Breast epithelium (tissue), 4 donors: ENCODE measurements around the gene RICTOR. TPM values are rescaled to one million over a fixed set of nuclear protein-coding genes. Genes with fewer than 3 reads are reported as not detected.
A peak's percentile ranks its signal among the peaks of the same experiment; 100 is the strongest.
"Not testable (repeated sequence)": the region's sequence is repeated elsewhere in the genome, so short reads cannot be mapped to it uniquely, and the experiment has no call there.

ENCODE experiments used
- DNase-seq, 2 donors: peaks; one replicate each; pipeline ENCODE4 v3.0.0-alpha.2; 2019; ENCODE audit warnings: low spot score in 2 of 2
- H3K27ac ChIP-seq, 2 donors: fragments of 200-600 bp; sonication (generic) in 1 of 2; one replicate each; pipeline ENCODE4 v1.5.1; 2016 to 2019; ENCODE audit warnings: mild to moderate bottlenecking in 1 of 2
- H3K27me3 ChIP-seq, 2 donors: fragments of 200-600 bp; sonication (generic) in 1 of 2; one replicate each; pipeline versions ENCODE4 v1.5.1 to v1.6.0; 2017 to 2019; ENCODE audit warnings: control low read depth in 1 of 2, mild to moderate bottlenecking in 1 of 2
- H3K36me3 ChIP-seq: fragments of 200-600 bp; one replicate; pipeline ENCODE4 v1.5.1; 2019
- H3K4me1 ChIP-seq, 2 donors: fragments of 200-600 bp; sonication (generic); one replicate each; pipeline ENCODE4 v1.5.1; 2016 to 2019; ENCODE audit warnings: control low read depth in 1 of 2
- H3K4me3 ChIP-seq, 3 donors: fragments of 200-600 bp; sonication (generic); 1 replicate in 2 of 3; 2 replicates in 1 of 3; pipeline ENCODE4 v1.5.1; 2016 to 2019; ENCODE audit warnings: mild to moderate bottlenecking in 3 of 3, moderate library complexity in 2 of 3
- H3K9me3 ChIP-seq, 2 donors: fragments of 200-600 bp; sonication (generic) in 1 of 2; one replicate each; pipeline ENCODE4 v1.5.1; 2016 to 2019; ENCODE audit warnings: control low read depth in 1 of 2
- POLR2A ChIP-seq: fragments of 450-650 bp; IDR thresholded peaks from one replicate; pipeline ENCODE4 v1.6.1; 2016; ENCODE audit warnings: antibody characterized with exemption, mild to moderate bottlenecking, moderate library complexity
- POLR2AphosphoS5 ChIP-seq, 3 donors: sonication (generic); formaldehyde crosslinking; IDR thresholded peaks; one replicate each; pipeline ENCODE4 v1.6.1; 2017; ENCODE audit warnings: antibody characterized with exemption in 3 of 3
- intact Hi-C: fragments of 100-400 bp; cut with DNase I; formaldehyde crosslinking; loops from one replicate; pipeline ENCODE4 v1.15.1; 2023; ENCODE audit warnings: low total_unique reads
- total RNA-seq, 3 donors: library from RNA; depleted of rRNA; stranded (reverse); fragments of >200 nt; gene quantifications; one replicate each; pipeline ENCODE4 v1.1.0, GENCODE V29; 2016
- TF ChIP-seq, protein P1 (sequence below), 3 donors: fragments of 450-650 bp; IDR thresholded peaks; one replicate each; pipeline ENCODE4 v1.5.1; 2016 to 2017; ENCODE audit warnings: antibody characterized with exemption in 3 of 3, mild to moderate bottlenecking in 3 of 3, moderate library complexity in 3 of 3

RICTOR gene
- total RNA-seq, 3 donors from 2014 or later = 39.0 to 79.2 (median 58.7) TPM

DNA sequence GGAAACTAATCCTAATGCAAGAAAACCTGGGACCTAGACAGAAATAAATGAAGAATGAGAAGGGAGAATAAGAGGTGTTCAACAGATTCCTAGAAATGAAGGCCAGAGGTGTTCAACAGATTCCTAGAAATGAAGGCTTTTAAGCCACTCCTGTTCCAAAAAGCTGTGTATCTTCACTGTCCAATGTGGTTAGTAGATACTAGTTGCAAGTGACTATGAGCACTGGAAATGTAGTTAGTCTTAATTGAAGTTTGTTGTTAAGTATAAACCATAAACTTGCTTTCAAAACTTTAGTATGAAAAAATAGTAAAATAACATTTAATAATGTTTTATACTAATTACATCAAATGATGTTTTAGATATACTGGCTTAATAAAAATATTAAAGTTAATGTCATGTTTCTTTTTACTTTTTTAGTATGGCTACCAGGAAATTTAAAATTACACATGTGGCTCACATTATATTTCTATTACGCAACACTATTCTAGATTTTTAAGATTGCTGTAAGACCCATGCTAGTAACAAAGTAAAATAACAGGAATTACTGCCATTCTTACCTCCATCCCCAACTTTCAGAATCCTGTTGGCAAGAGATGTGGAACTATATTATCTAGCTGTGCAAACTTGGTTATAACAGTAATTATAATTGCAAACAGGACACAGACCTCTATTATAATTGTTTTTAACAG, 57.5 kb downstream of the RICTOR start:
- Histone ChIP-seq H3K27ac (no peak overlapping the region), H3K4me3 (no peak overlapping the region), H3K4me1 (no peaks in the 10 kb centered on the region), H3K9me3 (peaks cover 0 to 9% of the 10 kb centered on the region in 2 donors), H3K27me3 (no peaks in the 10 kb centered on the region), H3K36me3 (no peaks in the 10 kb centered on the region)
- intact Hi-C loops = loop anchor here (5.0 kb wide), 1 partner anchor 176 kb away; no protein-coding TSS in a partner anchor
- no peak for TF ChIP-seq POLR2AphosphoS5 (IDR thresholded peaks at IDR 0.05)
- no peak for TF ChIP-seq POLR2A
- TF ChIP-seq, protein P1, sequence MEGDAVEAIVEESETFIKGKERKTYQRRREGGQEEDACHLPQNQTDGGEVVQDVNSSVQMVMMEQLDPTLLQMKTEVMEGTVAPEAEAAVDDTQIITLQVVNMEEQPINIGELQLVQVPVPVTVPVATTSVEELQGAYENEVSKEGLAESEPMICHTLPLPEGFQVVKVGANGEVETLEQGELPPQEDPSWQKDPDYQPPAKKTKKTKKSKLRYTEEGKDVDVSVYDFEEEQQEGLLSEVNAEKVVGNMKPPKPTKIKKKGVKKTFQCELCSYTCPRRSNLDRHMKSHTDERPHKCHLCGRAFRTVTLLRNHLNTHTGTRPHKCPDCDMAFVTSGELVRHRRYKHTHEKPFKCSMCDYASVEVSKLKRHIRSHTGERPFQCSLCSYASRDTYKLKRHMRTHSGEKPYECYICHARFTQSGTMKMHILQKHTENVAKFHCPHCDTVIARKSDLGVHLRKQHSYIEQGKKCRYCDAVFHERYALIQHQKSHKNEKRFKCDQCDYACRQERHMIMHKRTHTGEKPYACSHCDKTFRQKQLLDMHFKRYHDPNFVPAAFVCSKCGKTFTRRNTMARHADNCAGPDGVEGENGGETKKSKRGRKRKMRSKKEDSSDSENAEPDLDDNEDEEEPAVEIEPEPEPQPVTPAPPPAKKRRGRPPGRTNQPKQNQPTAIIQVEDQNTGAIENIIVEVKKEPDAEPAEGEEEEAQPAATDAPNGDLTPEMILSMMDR (IDR thresholded peaks at IDR 0.05) = no peak
- DNase-seq = no peak

DNA sequence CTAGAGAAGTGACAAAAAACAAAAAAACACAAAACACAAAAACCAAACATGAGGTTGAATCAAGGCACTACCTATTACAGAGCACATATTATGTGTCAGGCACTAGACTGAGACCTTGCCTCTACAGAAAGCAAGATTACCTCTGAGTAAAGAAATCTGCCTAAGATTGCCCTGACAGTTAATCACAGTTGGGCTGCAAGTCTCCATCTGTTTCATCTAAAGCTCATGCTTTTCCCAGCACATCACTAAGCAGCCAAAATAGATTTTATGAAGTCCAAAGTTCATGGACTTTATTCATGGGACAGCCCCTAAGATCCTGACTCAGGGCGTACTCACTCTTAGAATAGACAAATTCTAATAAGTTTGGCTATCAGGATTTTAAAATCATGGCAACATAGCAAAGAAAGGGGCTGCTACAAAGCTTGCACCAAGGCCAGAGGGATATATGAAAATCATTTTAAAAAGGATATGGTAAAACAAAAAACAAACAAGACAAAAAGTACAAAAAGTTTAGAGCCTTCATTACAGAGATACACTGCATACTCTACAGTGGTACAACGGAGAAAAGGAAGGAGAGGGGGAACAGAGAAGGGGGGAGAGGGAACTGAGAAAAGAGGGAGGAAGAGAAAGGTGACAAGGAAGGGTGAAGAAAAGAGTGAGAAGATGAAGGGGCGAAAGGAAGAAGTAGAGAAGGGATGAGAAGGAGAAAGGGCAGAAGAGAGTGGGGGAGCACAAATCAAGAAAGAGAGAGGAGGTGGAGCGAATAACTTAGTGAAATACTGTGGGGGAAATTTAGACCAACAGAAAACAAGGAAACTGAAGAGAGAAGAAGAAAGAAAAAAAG, 58.2 kb downstream of the RICTOR start:
- intact Hi-C loops = loop anchor here (5.0 kb wide), 1 partner anchor 176 kb away; no protein-coding TSS in a partner anchor

DNA sequence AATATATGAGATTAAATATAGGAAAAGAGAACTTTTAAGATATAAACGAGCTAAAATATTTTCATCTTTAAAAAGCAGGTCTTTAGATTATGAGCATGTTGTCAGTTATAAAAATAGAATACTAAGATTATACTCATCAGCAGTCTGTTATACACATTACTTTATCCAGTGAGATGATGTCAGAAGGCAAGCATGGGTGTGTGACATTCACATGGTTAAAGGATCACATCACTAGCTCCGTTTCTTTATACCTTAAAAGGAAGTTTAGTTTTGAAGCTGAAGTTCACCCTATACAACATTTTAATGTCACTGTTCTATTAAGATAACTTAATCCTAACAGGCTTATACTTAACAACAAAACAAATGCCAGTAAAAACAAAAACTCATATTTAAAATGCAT, 59.6 kb downstream of the RICTOR start:
- Histone ChIP-seq H3K36me3 (no peaks in the 10 kb centered on the region), H3K4me1 (no peaks in the 10 kb centered on the region), H3K9me3 (peaks cover 0 to 15% of the 10 kb centered on the region in 2 donors), H3K4me3 (no peak overlapping the region), H3K27ac (no peak overlapping the region), H3K27me3 (no peaks in the 10 kb centered on the region)
- no peak for DNase-seq
- intact Hi-C loops = no loop called here
- TF ChIP-seq POLR2A (no peak), POLR2AphosphoS5 (IDR thresholded peaks at IDR 0.05) (no peak)
- TF ChIP-seq, protein P1 (IDR thresholded peaks at IDR 0.05) = no peak

More for the DNA sequence above, 58.2 kb downstream of the RICTOR start:
- DNase-seq = no peak
- TF ChIP-seq, protein P1 (IDR thresholded peaks at IDR 0.05) = no peak
- TF ChIP-seq POLR2A = no peak
- TF ChIP-seq POLR2AphosphoS5 (IDR thresholded peaks at IDR 0.05) = no peak
- Histone ChIP-seq H3K9me3 (peaks cover 0 to 13% of the 10 kb centered on the region in 2 donors), H3K36me3 (no peaks in the 10 kb centered on the region), H3K4me3 (no peak overlapping the region), H3K4me1 (no peaks in the 10 kb centered on the region), H3K27me3 (no peaks in the 10 kb centered on the region), H3K27ac (peak overlapping the region; percentile 27 to 46)

DNA sequence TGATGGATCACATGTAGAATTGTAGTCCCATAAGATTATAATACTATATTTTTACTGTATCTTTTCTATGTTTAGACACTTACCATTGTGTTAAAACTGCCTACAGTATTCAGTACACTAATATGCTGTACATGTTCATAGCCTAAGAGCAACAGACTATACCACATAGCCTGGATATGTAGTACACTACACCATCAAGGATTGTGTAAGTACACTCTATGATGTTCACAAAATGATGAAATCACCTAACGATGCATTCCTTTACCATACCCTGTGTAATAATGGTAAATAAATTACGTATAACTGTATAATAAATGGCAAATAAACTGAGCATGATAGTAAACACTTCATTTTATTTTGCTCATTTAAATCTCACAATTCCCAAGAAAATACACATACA, 60.3 kb downstream of the RICTOR start:
- no peaks in the 10 kb centered on the region for H3K27me3 ChIP-seq
- peaks cover 0 to 15% of the 10 kb centered on the region in 2 donors for H3K9me3 ChIP-seq
- H3K27ac ChIP-seq = no peak overlapping the region
- no peak for DNase-seq
- TF ChIP-seq, protein P1 (IDR thresholded peaks at IDR 0.05) = no peak
- TF ChIP-seq POLR2A (no peak), POLR2AphosphoS5 (IDR thresholded peaks at IDR 0.05) (no peak)
- intact Hi-C loops = no loop called here
- no peaks in the 10 kb centered on the region for H3K36me3 ChIP-seq
- H3K4me3 ChIP-seq = no peak overlapping the region
- no peaks in the 10 kb centered on the region for H3K4me1 ChIP-seq

DNA sequence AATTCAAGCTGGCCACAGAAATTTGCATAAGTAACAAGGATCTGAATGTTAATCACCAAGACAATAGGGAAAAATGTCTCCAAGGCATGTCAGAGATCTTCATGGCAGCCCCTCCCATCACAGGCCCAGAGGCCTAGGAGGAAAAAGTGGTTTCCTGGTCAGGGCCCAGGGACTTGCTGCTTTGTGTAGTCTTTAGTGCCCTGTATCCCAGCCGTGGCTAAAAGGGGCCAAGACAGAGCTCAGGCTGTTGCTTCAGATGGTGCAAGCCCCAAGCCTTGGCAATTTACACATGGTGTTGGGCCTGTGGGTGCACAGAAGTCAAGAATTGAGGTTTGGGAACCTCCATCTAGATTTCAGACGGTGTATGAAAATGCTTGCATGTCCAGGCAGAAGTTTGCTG, 63.2 kb downstream of the RICTOR start:
- H3K27ac ChIP-seq, H3K4me3 ChIP-seq, H3K27me3 ChIP-seq, intact Hi-C loops, DNase-seq, H3K4me1 ChIP-seq, H3K36me3 ChIP-seq: not testable (repeated sequence)
- H3K9me3 ChIP-seq = peaks cover 0 to 15% of the 10 kb centered on the region in 2 donors
